Panc1 (cell line): ENCODE measurements around the gene EGR4.

Experiments
- SIN3A ChIP-seq: IDR thresholded peaks from 2 replicates; pipeline ENCODE4 v1.6.1; 2012; ENCODE audit warnings: low read depth, mild to moderate bottlenecking, low read length, moderate library complexity, borderline replicate concordance; ENCODE audit not compliant: insufficient read depth
- TF ChIP-seq, protein P1 (sequence below): fragments of 450-650 bp; IDR thresholded peaks from 2 replicates; pipeline ENCODE4 v1.5.1; 2017; ENCODE audit warnings: mild to moderate bottlenecking
- TF ChIP-seq, protein P2 (sequence below), 2 experiments: IDR thresholded peaks; 2 replicates each; pipeline ENCODE4 v1.6.1; 2011 to 2012; ENCODE audit warnings: low read depth in 2 of 2, control low read depth in 1 of 2, low read length in 1 of 2, mild to moderate bottlenecking in 1 of 2, moderate library complexity in 1 of 2; ENCODE audit not compliant: insufficient read depth in 1 of 2

DNA sequence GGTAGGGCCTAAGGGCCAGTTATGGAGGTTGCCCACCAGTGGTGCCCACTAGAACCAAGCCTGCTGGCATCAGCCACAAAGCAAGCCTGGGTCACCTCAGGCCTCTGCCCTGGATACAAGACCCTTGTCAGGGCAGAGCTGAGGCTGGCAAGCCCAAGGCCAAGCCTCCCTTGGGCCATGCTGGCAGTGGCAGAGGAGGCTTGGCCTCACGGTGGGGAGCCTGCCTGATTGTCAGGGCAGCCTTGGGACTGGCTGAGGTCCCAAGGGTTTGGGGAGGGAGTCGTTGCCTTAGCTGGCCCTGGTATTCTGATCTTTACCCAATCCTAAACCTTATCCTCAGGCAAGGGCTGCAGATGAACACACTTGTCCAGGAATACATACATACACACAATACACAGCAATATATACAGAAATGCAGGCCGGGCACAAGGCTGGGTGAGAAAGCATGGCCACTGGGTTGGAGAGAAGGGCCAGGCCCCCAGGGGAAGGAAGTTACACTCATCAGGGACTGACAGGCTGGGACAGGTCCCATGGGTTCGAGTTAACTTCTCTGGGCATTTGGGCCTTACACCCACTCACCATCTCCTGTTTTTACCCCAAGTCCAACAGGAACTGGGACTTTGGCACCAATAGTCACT is 38.2 kb downstream of the EGR4 start:
- no peak for TF ChIP-seq SIN3A
- TF ChIP-seq, protein P1, sequence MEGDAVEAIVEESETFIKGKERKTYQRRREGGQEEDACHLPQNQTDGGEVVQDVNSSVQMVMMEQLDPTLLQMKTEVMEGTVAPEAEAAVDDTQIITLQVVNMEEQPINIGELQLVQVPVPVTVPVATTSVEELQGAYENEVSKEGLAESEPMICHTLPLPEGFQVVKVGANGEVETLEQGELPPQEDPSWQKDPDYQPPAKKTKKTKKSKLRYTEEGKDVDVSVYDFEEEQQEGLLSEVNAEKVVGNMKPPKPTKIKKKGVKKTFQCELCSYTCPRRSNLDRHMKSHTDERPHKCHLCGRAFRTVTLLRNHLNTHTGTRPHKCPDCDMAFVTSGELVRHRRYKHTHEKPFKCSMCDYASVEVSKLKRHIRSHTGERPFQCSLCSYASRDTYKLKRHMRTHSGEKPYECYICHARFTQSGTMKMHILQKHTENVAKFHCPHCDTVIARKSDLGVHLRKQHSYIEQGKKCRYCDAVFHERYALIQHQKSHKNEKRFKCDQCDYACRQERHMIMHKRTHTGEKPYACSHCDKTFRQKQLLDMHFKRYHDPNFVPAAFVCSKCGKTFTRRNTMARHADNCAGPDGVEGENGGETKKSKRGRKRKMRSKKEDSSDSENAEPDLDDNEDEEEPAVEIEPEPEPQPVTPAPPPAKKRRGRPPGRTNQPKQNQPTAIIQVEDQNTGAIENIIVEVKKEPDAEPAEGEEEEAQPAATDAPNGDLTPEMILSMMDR = no peak
- TF ChIP-seq, protein P2, sequence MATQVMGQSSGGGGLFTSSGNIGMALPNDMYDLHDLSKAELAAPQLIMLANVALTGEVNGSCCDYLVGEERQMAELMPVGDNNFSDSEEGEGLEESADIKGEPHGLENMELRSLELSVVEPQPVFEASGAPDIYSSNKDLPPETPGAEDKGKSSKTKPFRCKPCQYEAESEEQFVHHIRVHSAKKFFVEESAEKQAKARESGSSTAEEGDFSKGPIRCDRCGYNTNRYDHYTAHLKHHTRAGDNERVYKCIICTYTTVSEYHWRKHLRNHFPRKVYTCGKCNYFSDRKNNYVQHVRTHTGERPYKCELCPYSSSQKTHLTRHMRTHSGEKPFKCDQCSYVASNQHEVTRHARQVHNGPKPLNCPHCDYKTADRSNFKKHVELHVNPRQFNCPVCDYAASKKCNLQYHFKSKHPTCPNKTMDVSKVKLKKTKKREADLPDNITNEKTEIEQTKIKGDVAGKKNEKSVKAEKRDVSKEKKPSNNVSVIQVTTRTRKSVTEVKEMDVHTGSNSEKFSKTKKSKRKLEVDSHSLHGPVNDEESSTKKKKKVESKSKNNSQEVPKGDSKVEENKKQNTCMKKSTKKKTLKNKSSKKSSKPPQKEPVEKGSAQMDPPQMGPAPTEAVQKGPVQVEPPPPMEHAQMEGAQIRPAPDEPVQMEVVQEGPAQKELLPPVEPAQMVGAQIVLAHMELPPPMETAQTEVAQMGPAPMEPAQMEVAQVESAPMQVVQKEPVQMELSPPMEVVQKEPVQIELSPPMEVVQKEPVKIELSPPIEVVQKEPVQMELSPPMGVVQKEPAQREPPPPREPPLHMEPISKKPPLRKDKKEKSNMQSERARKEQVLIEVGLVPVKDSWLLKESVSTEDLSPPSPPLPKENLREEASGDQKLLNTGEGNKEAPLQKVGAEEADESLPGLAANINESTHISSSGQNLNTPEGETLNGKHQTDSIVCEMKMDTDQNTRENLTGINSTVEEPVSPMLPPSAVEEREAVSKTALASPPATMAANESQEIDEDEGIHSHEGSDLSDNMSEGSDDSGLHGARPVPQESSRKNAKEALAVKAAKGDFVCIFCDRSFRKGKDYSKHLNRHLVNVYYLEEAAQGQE (IDR thresholded peaks at IDR 0.05; ENCODE audit: insufficient read depth in 1 of 2, low read depth in 2 of 2, low read length in 1 of 2) = no peak
